ENCODE data around the gene SH3BGRL2.

DNA sequence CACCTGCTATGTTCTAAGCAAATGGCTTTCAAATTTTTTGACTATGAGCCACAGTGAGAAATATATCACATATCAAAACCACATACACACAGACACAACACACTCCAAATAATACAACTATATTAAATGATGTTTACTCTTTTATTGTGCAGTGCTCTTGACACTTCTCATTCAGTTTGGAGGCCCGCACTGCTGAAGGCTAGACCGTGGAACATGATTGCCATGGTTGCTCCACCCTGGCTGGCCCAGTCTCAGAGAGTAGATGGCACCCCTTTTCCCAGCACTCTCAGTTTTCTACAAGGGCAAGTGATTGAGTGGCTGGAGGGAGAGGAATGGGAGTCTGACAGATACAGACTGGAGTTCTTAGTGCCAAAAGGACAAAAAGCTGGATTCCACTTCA lies 86.9 kb downstream of the SH3BGRL2 start:
- TF ChIP-seq, protein P1, sequence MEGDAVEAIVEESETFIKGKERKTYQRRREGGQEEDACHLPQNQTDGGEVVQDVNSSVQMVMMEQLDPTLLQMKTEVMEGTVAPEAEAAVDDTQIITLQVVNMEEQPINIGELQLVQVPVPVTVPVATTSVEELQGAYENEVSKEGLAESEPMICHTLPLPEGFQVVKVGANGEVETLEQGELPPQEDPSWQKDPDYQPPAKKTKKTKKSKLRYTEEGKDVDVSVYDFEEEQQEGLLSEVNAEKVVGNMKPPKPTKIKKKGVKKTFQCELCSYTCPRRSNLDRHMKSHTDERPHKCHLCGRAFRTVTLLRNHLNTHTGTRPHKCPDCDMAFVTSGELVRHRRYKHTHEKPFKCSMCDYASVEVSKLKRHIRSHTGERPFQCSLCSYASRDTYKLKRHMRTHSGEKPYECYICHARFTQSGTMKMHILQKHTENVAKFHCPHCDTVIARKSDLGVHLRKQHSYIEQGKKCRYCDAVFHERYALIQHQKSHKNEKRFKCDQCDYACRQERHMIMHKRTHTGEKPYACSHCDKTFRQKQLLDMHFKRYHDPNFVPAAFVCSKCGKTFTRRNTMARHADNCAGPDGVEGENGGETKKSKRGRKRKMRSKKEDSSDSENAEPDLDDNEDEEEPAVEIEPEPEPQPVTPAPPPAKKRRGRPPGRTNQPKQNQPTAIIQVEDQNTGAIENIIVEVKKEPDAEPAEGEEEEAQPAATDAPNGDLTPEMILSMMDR (IDR thresholded peaks at IDR 0.05): no peak
- TF ChIP-seq POLR2A (IDR thresholded peaks at IDR 0.05): no peak
